ENCODE data around the gene CDH8.
"Not testable (repeated sequence)": the region's sequence is repeated elsewhere in the genome, so short reads cannot be mapped to it uniquely, and the experiment has no call there.

CDH8 gene

DNA sequence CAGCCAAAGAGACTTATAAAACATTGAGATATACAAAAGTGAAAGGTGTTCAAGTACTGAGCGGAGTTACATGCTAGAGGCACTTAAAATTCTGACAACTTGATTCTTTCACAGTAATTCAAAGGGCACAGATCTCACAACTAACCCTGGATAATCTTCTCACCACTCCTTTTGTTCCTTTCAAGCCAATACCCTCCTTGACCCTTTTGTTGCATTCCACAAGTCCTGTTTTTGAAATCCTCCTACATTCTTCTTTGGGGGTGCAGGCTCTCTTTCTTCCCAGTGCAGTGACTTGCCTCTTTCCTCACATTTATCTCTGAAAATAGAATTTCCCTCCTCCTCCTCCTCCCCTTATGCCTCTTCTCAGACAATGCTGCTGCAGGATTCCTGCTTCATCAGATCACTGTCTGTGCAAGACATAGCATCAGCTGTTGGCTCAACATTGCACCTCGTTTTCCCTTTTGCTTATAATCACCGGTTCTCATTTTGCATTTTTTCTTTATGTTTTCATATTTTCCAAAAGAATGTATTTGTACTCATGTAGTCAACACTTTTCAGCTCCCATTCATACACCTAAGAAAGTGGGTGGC, 199.3 kb downstream of the CDH8 start:
- no peak for FAIRE-seq

DNA sequence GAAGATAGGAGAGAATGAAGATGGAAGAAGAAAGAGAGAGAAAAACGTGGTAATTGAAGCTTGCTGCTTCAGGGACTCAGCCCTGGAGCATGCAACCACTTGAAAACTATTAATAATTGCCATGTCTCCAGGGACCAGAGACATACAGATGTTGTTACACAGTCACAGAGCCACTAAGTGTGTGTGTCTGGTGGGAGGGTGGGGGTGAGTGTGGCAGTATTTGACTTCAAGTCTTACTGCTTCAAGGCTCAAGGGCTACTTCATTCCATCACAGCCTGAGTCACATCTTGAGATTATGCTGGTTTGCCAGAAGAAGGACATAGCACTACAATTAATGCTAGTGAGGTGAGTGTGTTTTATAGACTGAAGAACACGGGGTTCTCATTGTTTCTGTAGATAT, 202.2 kb downstream of the CDH8 start:
- no peak for FAIRE-seq

DNA sequence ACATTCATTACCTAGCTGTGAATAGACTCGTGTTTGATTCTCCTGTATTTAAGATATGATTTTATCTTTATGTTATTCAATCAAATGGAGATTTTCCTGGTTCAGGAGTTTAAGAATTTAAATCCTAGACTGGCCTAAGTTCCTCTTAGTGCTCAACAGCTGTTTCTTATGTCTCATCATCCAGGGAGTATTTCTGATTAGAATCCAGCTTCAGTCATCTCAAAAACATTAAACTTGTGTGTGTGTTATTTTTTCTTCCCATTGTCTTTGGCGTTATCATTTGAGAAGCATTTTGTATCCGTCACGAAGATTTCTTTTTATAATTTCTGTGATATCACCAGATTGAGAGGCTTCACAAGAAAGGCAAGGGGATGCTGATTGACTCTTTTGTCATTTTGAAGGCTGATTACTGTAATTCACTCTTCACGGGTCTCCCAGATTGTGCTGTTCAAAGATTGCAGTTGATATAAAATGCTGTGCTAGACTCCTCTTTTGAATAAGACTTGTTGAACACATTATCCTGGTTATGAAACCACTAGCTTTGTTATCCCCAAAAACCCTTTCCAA, 204.8 kb downstream of the CDH8 start:
- FAIRE-seq: no peak

DNA sequence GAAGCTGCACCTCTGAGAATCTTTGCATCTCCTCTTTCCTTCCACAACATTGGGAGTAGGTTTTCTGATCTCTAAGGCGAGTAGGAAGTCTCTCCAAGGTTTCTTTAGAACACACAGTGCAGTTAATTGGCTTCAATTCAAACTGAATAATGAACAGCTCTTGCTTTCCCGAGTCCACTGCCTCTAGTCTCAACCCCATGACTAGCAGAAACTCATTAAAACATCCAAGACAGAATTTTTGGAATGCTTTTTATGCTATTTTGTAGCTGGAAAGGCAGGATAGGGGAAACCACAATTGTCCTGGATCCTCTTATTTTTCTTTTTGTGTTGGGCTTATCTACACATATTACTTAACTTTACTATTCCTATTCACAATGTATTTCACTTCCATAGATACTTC, 206.6 kb downstream of the CDH8 start:
- FAIRE-seq: no peak

DNA sequence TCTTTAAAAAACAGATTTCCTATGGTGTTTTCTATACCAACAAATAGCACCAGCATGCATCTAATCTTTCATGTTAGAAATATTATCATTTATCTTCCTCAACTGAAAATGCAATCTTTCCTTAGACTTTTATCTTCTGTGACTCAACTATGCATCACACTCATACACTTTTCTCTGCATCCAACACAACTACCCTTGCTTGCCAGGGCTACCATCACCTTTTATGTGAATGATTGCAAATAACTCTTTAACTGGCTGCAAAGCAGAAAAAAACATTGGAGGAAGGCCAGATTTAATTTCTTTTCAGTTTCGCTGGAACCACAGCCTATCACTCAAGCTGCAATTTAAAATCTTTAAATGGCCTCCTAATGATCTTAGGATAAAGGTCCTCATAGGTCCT, 212.9 kb downstream of the CDH8 start:
- no peak for FAIRE-seq

DNA sequence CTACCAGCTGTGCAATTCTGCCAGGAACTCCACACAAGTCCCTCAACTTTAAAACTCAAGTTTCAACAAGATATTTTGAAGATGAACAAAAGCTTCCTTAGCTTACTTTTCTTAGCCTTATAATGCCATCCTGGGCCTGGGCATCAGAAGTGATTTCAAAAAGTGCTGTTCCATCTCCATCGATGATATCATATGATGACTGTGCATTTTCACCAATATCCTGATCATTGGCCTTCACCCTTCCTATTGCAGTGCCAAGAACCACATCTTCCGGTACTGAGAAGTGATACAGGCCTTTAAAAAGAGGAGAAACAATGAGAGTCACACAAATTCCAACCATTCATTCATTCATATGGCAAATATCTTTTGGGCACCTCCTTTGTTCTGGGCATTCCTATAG, 215.4 kb downstream of the CDH8 start:
- no peak for FAIRE-seq

DNA sequence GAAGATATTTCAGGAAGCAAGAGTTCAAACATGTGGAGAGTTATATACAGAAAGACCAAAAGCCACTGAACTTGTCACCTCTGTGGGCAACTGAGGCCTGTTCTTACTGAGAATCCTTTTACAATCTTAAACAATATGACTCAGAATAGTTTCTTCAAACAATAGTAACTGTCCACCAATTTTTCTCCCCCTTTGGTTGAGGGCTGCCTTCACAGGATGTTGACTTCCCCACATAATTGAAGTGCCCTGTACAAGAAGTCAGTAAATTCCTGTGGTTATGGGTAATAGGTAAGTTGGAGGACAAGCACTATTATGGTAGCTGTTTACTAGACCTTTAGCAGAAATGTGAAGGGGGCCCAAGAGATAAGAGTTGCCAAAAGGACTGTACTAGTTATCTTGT, 215.8 kb downstream of the CDH8 start:
- FAIRE-seq: no peak

DNA sequence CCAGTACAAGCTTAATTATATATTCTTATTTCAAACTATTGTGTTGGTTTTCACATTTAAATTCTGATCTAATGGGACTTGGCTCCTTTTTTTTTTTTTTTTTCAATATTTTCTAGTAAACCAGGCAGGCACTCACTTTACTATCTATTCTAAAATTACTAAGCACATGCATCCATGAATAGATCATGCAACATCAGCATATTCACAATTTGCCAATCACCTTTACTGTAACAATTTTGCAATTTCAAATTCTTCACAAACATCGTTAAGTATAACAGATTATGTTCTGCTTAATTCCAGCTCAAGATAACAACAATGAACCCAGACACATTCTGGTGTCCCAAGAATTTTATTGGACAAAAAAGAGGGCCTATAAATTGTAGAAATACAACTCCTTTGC, 217.4 kb downstream of the CDH8 start:
- FAIRE-seq: no peak

DNA sequence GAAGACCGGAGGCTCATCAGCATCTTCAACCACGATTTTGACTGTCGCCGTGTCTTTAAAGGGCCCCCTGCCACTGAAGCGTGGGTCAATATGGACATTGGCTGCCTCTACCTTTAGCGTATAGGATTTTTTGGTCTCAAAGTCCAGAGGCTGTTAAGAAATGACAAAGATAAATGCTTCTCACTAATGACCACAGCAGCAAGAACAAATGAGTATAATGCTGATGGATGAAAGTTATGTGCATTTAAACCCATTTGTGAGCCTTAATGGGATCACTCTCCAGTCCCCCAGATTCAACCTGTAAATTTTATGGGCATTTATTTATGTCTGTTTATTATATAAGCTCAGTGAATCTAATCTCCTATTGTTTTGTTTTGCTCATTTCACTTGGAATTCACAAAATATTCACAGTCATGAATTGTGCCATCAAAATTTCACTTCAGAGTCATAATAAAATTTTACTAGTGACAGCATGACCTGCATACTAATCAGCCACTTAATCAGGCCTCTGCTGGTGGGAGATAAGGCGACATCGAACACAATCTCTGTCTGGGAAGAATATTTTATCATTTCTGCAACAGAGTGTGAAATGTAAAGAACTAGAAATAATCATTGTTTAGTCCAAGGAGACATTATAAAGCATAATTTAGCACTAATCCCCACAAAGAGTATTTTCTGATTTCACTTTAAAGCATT, 218.5 kb downstream of the CDH8 start:
- FAIRE-seq: no peak

DNA sequence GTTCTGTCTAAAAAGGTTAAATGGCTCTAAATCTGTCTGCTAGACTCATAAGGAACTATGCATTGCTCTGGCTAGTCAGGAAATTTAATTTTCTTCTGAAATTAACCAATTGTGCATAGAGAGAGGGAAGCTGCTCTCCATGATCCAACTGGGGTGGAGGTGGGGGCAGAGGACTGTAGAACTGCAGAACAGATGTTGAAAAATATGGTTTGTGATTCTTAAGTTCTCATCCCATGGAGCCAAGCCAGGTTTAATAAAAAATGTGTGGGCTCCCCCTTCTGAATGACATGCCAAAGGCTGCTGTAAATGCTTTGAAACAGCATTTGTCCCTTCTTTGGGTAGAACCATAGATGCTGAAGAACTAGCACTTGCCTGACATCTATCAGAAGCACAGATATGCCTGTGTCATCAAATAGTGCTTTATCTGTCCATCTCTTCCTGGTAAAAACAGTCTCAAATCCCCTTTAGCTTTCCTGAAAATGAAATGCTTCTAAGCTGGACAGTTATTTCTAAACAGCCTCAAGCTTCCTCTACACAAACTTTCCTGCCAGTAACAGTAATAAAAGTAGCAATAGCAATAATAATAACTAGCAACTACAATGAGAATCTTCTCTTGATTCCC, 221.4 kb downstream of the CDH8 start:
- no peak for FAIRE-seq

DNA sequence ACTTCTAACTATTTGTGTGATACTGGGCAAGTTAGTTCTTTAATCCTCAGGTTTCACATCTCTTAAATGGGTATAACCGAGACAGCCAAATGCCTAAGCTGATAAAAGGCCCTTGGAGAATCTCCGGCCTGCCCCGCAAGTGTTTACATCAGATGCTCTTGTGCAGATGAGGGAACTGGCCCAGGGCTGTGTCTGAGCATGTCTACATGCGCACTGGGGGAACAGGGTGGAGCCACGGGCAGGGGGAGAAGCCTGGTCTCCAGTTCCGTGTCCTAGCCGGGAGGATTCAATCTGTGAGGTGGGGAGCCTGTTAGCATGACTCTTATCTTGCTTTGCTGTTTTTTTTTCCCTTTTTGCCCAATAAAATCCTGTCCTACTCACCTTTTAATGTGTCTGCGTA, 222.9 kb downstream of the CDH8 start:
- FAIRE-seq: no peak

DNA sequence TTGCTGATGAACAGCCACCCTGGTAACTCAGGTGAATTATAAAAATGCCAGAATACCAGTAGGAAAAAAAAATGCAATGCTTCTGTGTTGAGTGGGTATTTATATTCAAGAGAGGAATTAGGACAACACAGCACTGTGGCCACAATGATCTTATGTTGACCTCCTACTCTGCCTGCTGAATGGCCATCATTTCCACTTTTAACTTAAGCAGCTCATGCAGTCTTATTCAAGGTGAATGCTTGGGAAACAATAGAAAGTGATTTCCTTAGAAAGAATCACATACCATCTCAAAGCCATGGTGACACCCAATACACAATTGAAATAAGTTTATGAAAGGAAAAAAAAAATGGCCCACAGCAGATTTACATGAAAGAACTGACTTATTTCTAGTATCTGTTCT, 224.0 kb downstream of the CDH8 start:
- FAIRE-seq: no peak

DNA sequence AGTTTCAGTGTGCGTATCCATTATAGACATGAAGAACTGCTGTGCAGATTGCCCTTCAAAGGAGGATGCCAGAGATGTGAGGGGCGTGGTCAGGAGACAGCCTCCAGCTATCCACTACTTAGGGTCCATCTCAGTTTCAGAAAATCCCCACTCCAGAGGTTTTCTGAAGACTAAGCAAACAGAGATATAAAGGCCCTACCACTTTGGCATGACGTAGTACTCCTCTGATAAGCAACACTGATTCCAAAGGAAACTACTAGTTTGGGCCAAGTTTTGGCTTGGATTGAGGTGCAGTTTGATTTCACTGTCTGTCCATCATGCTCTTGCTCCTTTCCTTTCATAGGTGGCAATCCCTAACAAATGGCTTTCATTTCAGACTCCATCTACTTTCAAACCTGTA, 228.7 kb downstream of the CDH8 start:
- FAIRE-seq: no peak

DNA sequence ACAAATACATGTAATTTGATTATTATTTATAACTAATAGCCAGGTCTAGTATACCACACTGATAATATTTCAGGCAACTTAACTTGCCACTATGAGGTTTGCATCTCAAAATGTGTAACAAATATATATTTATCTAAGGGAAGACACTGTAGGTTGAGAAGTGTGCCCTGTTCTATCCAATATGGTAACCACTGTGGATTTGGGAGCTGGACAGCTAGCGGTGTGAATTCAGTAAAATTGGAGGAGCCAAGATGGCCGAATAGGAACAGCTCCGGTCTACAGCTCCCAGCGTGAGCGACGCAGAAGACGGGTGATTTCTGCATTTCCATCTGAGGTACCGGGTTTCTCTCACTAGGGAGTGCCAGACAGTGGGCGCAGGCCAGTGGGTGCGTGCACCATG, 235.0 kb downstream of the CDH8 start:
- not testable (repeated sequence) for FAIRE-seq

DNA sequence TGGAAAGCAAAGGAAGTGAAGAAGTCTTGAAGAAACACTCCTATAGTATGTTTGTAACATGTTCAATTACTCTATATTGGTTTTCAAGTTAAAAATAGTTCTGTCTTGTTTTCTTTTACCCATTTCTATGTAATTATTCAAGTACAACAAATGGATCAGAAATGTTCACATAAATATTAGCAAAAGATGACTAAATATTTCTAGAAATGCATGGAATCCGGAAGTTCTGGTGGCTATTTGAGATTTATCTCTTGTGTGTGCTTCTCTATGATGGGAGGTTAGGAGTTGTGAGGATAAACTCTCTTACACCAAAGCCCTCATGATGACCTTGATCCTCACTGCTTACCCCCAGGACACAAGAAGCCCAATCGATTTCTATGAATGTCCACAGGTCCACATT, 237.5 kb downstream of the CDH8 start:
- no peak for FAIRE-seq

DNA sequence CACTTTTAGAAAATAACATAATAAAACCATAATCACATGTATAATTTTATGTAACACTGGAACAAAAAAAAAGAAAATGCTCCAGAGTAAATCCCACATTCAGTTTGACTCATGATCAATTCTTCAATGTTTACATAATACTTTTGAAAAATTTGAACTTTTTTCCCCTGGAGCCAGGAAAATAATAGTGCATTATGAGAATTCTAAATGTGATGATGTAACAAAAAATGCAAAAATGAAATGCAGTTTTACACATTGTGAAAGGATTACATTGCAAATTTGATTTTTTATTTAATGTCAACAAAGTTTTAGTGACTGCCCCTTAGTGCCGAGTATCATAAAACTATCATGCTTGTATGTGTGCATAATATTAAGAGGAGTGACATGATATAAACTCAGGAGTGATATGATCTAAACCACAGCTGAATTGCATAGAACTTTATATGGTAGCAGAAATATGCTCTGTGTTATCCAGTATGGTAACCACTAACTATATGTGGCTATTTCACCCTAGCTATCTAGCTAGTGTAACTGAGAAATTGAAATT, 238.2 kb downstream of the CDH8 start:
- no peak for FAIRE-seq

DNA sequence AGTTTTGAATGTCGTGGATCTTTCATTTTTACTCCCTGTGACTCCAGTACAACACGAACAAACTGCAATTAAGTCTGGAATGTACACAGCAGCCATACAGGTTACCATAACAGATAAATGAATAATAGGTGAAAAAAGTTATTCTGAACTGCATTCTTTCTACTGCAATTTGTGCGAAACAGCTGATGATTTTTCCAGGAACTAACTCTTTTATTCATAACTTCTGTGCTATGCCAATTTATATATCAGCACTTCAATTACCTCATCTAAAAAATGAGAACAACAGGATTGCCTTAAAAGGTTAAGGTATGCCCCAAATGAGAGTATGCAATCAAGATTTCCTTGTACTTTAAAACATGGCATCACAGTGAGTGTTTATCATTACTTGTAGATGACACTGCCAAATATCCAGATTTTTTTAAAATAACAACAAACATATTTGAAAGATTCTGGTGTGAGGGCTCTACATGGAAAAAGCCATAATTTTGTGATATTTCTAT, 238.9 kb downstream of the CDH8 start:
- FAIRE-seq: no peak

DNA sequence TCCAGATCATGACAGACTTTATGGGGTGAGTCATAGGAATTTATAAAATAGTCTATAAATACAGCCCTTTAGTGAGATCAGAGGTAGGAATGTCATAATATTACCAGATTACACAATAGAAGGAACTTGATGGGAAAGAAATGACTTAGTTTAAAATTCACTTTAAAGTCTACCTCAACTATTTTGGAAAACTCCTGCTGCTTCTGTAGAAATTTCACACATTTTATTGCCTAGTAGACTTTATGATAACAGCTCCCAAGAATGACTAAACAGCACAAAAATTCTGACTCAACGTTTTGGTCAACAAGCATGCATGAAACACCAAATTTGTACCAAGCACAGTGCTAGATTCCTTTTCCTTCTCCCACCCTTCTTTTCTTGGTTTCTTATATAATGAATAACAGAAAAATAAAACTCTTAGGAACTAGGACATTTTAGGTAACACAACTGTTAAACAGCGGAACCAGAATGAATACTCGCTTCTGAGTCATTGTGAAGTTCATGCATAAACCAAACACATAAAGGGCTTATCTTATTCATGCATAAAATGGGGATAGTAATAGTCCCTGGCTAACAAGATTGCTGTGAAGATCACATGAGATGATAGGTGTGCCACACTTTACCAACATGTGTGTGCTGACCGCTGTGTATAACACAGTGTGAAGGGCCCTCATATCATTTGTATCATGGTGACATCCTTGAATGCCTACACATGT, 243.9 kb downstream of the CDH8 start:
- FAIRE-seq: no peak

DNA sequence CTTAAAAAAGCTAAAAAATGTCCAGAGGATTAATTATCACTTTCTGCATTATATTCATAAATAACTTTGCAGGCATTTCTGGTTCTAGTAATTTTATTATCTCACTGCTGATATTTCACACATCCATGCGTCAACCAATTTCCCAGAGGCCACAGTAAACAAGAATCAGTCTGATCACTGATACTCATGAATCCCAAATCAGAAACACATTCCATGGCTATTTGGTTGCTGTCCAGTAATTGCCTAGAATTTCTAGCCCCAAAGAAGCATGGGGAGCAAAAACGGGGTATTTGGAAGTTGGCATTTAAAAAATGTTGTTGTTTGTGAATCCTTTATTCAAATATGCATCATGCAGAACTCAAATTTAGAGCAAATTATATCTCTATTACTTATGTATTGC, 244.8 kb downstream of the CDH8 start:
- no peak for FAIRE-seq

DNA sequence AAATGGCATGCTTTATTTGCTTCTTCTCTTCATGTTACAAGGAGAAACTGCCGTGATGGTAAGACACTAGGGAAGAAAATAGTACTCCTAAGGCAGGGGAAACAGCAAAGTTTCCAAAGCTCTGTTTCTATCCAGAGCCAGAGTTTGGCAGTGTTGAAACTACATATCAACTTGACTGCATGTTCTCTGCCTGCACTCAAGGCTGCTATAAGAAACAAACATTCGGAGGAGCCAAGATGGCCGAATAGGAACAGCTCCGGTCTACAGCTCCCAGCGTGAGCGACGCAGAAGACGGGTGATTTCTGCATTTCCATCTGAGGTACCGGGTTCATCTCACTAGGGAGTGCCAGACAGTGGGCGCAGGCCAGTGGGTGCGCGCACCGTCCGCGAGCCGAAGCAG, 254.4 kb downstream of the CDH8 start:
- not testable (repeated sequence) for FAIRE-seq

DNA sequence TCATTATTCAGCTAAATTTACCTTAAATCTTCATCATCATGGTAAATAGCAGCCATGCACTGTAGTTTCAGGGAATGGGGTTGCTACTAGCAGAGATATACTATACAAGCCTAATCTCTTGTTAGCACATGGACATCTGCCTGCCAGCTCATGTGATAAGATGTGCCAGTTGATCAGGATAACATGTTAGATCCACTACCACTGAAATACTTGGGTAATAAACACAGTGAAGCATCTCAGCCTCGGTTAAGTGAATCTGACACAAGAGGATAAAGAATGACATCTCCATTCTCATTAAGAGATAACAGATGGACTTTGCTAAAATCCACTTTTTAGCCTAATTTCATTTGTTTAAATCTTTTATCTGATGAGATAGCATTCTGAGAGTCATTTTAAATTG, 256.1 kb downstream of the CDH8 start:
- no peak for FAIRE-seq

DNA sequence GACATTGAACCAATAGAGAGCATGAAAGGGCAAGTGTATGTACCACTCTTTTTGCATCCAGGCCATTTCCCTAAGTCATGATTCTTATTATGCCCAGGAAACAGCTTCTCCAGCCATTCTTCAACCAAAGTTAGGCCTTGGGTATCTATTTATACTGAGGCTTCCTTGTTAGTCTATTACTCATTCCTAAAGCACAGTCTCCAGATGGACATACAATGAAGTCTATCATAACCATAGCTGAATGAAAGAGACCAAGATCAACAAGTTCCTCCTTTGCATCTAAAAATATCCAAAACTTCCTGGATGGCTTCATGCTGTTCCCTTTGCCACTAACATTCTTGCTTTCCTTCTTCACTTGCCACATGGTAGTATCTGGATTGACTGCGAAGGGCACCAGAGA, 265.9 kb downstream of the CDH8 start:
- FAIRE-seq: no peak

DNA sequence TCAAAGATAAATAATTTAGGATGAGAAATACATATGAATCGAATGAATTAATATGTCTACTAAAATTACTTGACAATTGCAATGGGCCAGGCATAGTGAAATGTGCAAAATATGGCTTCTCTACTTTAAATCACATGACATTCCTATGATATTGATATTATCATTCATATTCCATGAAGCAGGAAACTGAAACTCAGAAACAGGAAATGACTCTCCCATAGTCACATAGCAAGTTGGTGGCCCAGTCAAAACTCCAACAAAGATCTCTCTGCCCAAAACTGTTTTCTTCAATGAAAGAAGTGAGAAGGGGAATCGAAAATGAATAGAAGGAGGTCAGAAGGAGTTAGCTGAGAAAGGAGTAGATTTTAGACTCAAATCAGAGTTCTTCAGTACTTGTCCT, 272.2 kb downstream of the CDH8 start:
- FAIRE-seq: no peak
